Right hindlimb (tissue), 1 donor: ENCODE data around the gene PNPLA8.

ENCODE experiments used
- DNase-seq: peaks from one replicate; pipeline ENCODE4 v3.0.0-alpha.2; 2018

Gene PNPLA8

GRCh38 chr7:108441392-108441955, 84.5 kb downstream of the PNPLA8 start:
- DNase-seq, result no peak

GRCh38 chr7:108440613-108441012, 85.3 kb downstream of the PNPLA8 start:
- DNase-seq, result no peak

- DNase-seq, result no peak
Measured at GRCh38 chr7:108436906-108437305, 89.0 kb downstream of the PNPLA8 start.

- DNase-seq, result no peak
Measured at GRCh38 chr7:108434010-108434409, 91.9 kb downstream of the PNPLA8 start.

GRCh38 chr7:108431099-108431498, 94.8 kb downstream of the PNPLA8 start:
- DNase-seq, result no peak

GRCh38 chr7:108430664-108431063, 95.3 kb downstream of the PNPLA8 start:
- no peak for DNase-seq

GRCh38 chr7:108427766-108428165, 98.2 kb downstream of the PNPLA8 start:
- DNase-seq, result no peak

GRCh38 chr7:108425714-108426275, 100.1 kb downstream of the PNPLA8 start:
- no peak for DNase-seq

- DNase-seq, result no peak
Measured at GRCh38 chr7:108424013-108424412, 101.9 kb downstream of the PNPLA8 start.

- DNase-seq, result no peak
Measured at GRCh38 chr7:108423089-108423989, 102.6 kb downstream of the PNPLA8 start.

GRCh38 chr7:108421720-108422331, 104.1 kb downstream of the PNPLA8 start:
- no peak for DNase-seq
